ENCODE data around the gene NUCB1. TPM values are rescaled to one million over a fixed set of nuclear protein-coding genes. Genes with fewer than 3 reads are reported as not detected.

Gene NUCB1
- total RNA-seq, 4 donors from 2014 or later, result 83.9 to 162 (median 148) TPM

- Histone ChIP-seq H3K36me3 (no peaks in the 10 kb centered on the region), H3K4me3 (peak within 1 kb of the TSS; percentile 78 to 88 (median 84)), H3K27me3 (no peaks in the 10 kb centered on the region), H3K4me1 (peaks cover 9 to 12% of the 10 kb centered on the region in 2 donors), H3K27ac (peak within 1 kb of the TSS; percentile 72 to 88 (median 82)), H3K9me3 (no peaks in the 10 kb centered on the region)
- peak in 2 of 5 experiments; percentile 71 to 74 for TF ChIP-seq CTCF (IDR thresholded peaks at IDR 0.05 in 4 of 5, conservative IDR thresholded peaks at IDR 0.05 in 1 of 5)
- TF ChIP-seq POLR2A (IDR thresholded peaks at IDR 0.05), result peak; percentile 74 to 84
- DNase-seq, result peak; percentile 95 to 98
- ATAC-seq, result peak; percentile 88 to 93
- intact Hi-C loops (cut with DNase I; ENCODE audit: low total_unique reads) (loop anchor here (5.0 kb wide), 1 partner anchor 77 kb away; no protein-coding TSS in a partner anchor), in situ Hi-C loops (cut with MboI; ENCODE audit: low sequenced_read_pairs in 4 of 4) (loop anchor here in 1 of 4 donors (25.0 kb wide), 1 partner anchor 92 kb away; the partner anchor contains the start of genes PLEKHA4 and PPP1R15A)
These were observed 54.6 kb downstream of the NUCB1 start, which contains the start of gene BAX for GRCh38 chr19:48954595-48955307. TSS of gene BAX (plus strand) at chr19:48954875. CDS start at chr19:48954929, 54 bp downstream.

- TF ChIP-seq POLR2A (IDR thresholded peaks at IDR 0.05), result no peak
- TF ChIP-seq CTCF (IDR thresholded peaks at IDR 0.05 in 4 of 5, conservative IDR thresholded peaks at IDR 0.05 in 1 of 5), result no peak
- intact Hi-C loops (cut with DNase I; ENCODE audit: low total_unique reads), result no loop called here
- H3K27me3 ChIP-seq, result no peaks in the 10 kb centered on the region
- H3K36me3 ChIP-seq, result no peaks in the 10 kb centered on the region
- H3K4me3 ChIP-seq, result peak overlapping the region; percentile 78 to 88 (median 84)
- ATAC-seq (no peak), DNase-seq (no peak)
- H3K27ac ChIP-seq, result peak overlapping the region; percentile 72 to 88 (median 82)
- peaks cover 9 to 12% of the 10 kb centered on the region in 2 donors for H3K4me1 ChIP-seq
- H3K9me3 ChIP-seq, result no peaks in the 10 kb centered on the region
- in situ Hi-C loops (cut with MboI; ENCODE audit: low sequenced_read_pairs in 4 of 4), result loop anchor here in 1 of 4 donors (25.0 kb wide), 1 partner anchor 93 kb away; the partner anchor contains the start of genes PLEKHA4 and PPP1R15A
These were observed 55.3 kb downstream of the NUCB1 start for GRCh38 chr19:48955308-48955958.

GRCh38 chr19:48958006-48958405 is 57.9 kb downstream of the NUCB1 start:
- Histone ChIP-seq H3K27ac (no peak overlapping the region), H3K4me1 (peaks cover 9 to 13% of the 10 kb centered on the region in 2 donors), H3K27me3 (no peaks in the 10 kb centered on the region), H3K36me3 (no peaks in the 10 kb centered on the region), H3K9me3 (no peaks in the 10 kb centered on the region), H3K4me3 (no peak overlapping the region)
- intact Hi-C loops (cut with DNase I; ENCODE audit: low total_unique reads), result no loop called here
- in situ Hi-C loops (cut with MboI; ENCODE audit: low sequenced_read_pairs in 4 of 4), result loop anchor here in 1 of 4 donors (25.0 kb wide), 1 partner anchor 96 kb away; the partner anchor contains the start of genes PLEKHA4 and PPP1R15A
- DNase-seq (no peak), ATAC-seq (no peak)
- no peak for TF ChIP-seq CTCF (IDR thresholded peaks at IDR 0.05 in 4 of 5, conservative IDR thresholded peaks at IDR 0.05 in 1 of 5)
- TF ChIP-seq POLR2A (IDR thresholded peaks at IDR 0.05), result no peak

- Histone ChIP-seq H3K27me3 (no peaks in the 10 kb centered on the region), H3K36me3 (no peaks in the 10 kb centered on the region), H3K4me1 (peaks cover 21 to 26% of the 10 kb centered on the region in 2 donors), H3K4me3 (no peak overlapping the region), H3K9me3 (no peaks in the 10 kb centered on the region), H3K27ac (no peak overlapping the region)
- in situ Hi-C loops (cut with MboI; ENCODE audit: low sequenced_read_pairs in 4 of 4), result loop anchor here in 2 of 4 donors (10.0 to 25.0 kb wide), 2 partner anchors 85 to 97 kb away; partner anchors contain the start of genes PPP1R15A (in 2 of the 2) and PLEKHA4 (in 1 of the 2)
- TF ChIP-seq CTCF (IDR thresholded peaks at IDR 0.05 in 4 of 5, conservative IDR thresholded peaks at IDR 0.05 in 1 of 5) (no peak), POLR2A (IDR thresholded peaks at IDR 0.05) (no peak)
- no peak for ATAC-seq
- intact Hi-C loops (cut with DNase I; ENCODE audit: low total_unique reads), result no loop called here
- DNase-seq, result no peak
These were observed 59.5 kb downstream of the NUCB1 start for GRCh38 chr19:48959341-48960239.
